Left renal cortex interstitium (tissue), 4 donors: ENCODE results near the gene CHRNB2. TPM values are rescaled to one million over a fixed set of nuclear protein-coding genes. Genes with fewer than 3 reads are reported as not detected.

ENCODE experiments used
- DNase-seq, 4 donors: peaks; one replicate each; pipeline ENCODE4 v3.0.0-alpha.2; 2013; ENCODE audit warnings: low read depth in 4 of 4, low spot score in 2 of 4, missing footprints in 1 of 4
- polyA plus RNA-seq, 4 donors: library from polyadenylated mRNA; unstranded; fragments of 120-200 nt; gene quantifications; one replicate each; pipeline ENCODE4 v1.2.1, GENCODE V29; 2013; ENCODE audit not compliant: insufficient read length in 4 of 4

The CHRNB2 gene
- polyA plus RNA-seq, 4 donors = 0.37 to 0.67 (median 0.41) TPM

- DNase-seq = no peak
These were observed 61.6 kb downstream of the CHRNB2 start for GRCh38 chr1:154629061-154629674.

Other genes with a start within 250 kb of the CHRNB2 start
- under 1 TPM in 2 of 4 donors, not detected in 2; 0.16 to 0.22 TPM for gene AQP10, start 246.7 kb upstream of the CHRNB2 start, polyA plus RNA-seq
- 10 to 100 TPM; 24.3 to 32.3 (median 28.0) TPM for gene ATP8B2, start 242.3 kb upstream of the CHRNB2 start, polyA plus RNA-seq
- gene IL6R, start 162.4 kb upstream of the CHRNB2 start, polyA plus RNA-seq = 1 to 10 TPM; 5.4 to 7.7 (median 6.0) TPM
- gene TDRD10, start 65.6 kb upstream of the CHRNB2 start, polyA plus RNA-seq = 1 to 10 TPM; 1.1 to 2.0 (median 1.6) TPM
- gene SHE, start 65.4 kb upstream of the CHRNB2 start, polyA plus RNA-seq = 10 to 100 TPM in 2 of 4 donors, 1 to 10 TPM in 2; 9.2 to 12.6 (median 10.4) TPM
- gene UBE2Q1, start 9.1 kb upstream of the CHRNB2 start, polyA plus RNA-seq = 100 to 1,000 TPM; 104 to 119 (median 115) TPM
- 100 to 1,000 TPM; 132 to 153 (median 142) TPM for gene ADAR, start 40.4 kb downstream of the CHRNB2 start, polyA plus RNA-seq